Sigmoid colon (tissue), 7 donors: ENCODE measurements around the gene PLG. TPM values are rescaled to one million over a fixed set of nuclear protein-coding genes. Genes with fewer than 3 reads are reported as not detected.
"Not testable (repeated sequence)": the region's sequence is repeated elsewhere in the genome, so short reads cannot be mapped to it uniquely, and the experiment has no call there.

Experiments used
- DNase-seq: peaks from one replicate; pipeline ENCODE4 v3.0.0-alpha.2; 2019
- H3K27ac ChIP-seq, 4 donors: fragments of 200-600 bp; sonication (generic); one replicate each; pipeline ENCODE4 v1.5.1; 2016 to 2019; ENCODE audit warnings: mild to moderate bottlenecking in 1 of 4
- H3K27me3 ChIP-seq, 3 donors: fragments of 200-600 bp; sonication (generic); one replicate each; pipeline ENCODE4 v1.5.1; 2019; ENCODE audit warnings: mild to moderate bottlenecking in 1 of 3
- H3K36me3 ChIP-seq, 4 donors: fragments of 200-600 bp; sonication (generic); one replicate each; pipeline ENCODE4 v1.5.1; 2016 to 2019
- H3K4me1 ChIP-seq, 4 donors: fragments of 200-600 bp; sonication (generic); one replicate each; pipeline ENCODE4 v1.5.1; 2017 to 2019
- H3K4me3 ChIP-seq, 4 donors: fragments of 200-600 bp; sonication (generic); one replicate each; pipeline ENCODE4 v1.5.1; 2017 to 2019; ENCODE audit warnings: mild to moderate bottlenecking in 2 of 4, moderate library complexity in 1 of 4
- H3K9me3 ChIP-seq, 4 donors: fragments of 200-600 bp in 3 of 4; sonication (generic) in 3 of 4; one replicate each; pipeline versions ENCODE4 v1.5.1 to v1.6.1; 2013 to 2019
- CTCF ChIP-seq, 4 experiments: fragments of 450-650 bp in 3 of 4; fragments of 200-600 bp in 1 of 4; IDR thresholded peaks; one replicate each; pipeline ENCODE4 v1.5.1; 2016 to 2019; ENCODE audit warnings: antibody characterized with exemption in 4 of 4, mild to moderate bottlenecking in 3 of 4, moderate library complexity in 2 of 4
- EP300 ChIP-seq, 4 donors: sonication (generic); formaldehyde crosslinking; IDR thresholded peaks; one replicate each; pipeline ENCODE4 v1.6.1; 2017; ENCODE audit warnings: antibody characterized with exemption in 4 of 4
- POLR2A ChIP-seq, 2 donors: fragments of 450-650 bp; IDR thresholded peaks; one replicate each; pipeline ENCODE4 v1.6.1; 2016; ENCODE audit warnings: antibody characterized with exemption in 2 of 2, mild to moderate bottlenecking in 2 of 2, moderate library complexity in 2 of 2
- POLR2AphosphoS5 ChIP-seq, 4 donors: sonication (generic); formaldehyde crosslinking; IDR thresholded peaks; one replicate each; pipeline ENCODE4 v1.6.1; 2017; ENCODE audit warnings: antibody characterized with exemption in 4 of 4
- WGBS, 2 donors: extraction: QIAGEN DNeasy Blood & Tissue Kit; methylation state at CpG; one replicate each; pipeline ENCODE4 v1.1.7; 2013; 5-methylcytosine and 5-hydroxymethylcytosine counted together
- intact Hi-C: fragments of 100-400 bp; cut with DNase I; formaldehyde crosslinking; loops from one replicate; pipeline ENCODE4 v1.15.1; 2023
- polyA plus RNA-seq, 3 donors: library from polyadenylated mRNA; stranded (reverse); fragments of 200-250 nt; gene quantifications; one replicate each; pipeline ENCODE4 v1.2.3, GENCODE V29; 2013
- total RNA-seq, 4 donors: library from RNA; depleted of rRNA; stranded (reverse); fragments of >200 nt; gene quantifications; one replicate each; pipeline ENCODE4 v1.1.0, GENCODE V29; 2016
- donor health status: healthy with polysubstance abuse.
- donor health status: Bipolar disorder and iron deficiency.
- donor health status: healthy.

Gene PLG
- total and polyA plus RNA-seq, 7 donors = 0.04 TPM; not detected in 6

- Histone ChIP-seq H3K4me1 (no peaks in the 10 kb centered on the region), H3K27ac (no peak overlapping the region), H3K9me3 (peaks cover 0 to 2% (median 1%) of the 10 kb centered on the region in 4 donors), H3K36me3 (no peaks in the 10 kb centered on the region), H3K27me3 (no peaks in the 10 kb centered on the region), H3K4me3 (no peak overlapping the region)
- 20 to 30% methylated on average over 9 of the region's 9 CpGs for WGBS, 2 donors
- intact Hi-C loops = no loop called here
- no peak for TF ChIP-seq POLR2AphosphoS5 (IDR thresholded peaks at IDR 0.05)
- TF ChIP-seq CTCF (IDR thresholded peaks at IDR 0.05) = no peak
- TF ChIP-seq POLR2A (IDR thresholded peaks at IDR 0.05) = no peak
- TF ChIP-seq EP300 (IDR thresholded peaks at IDR 0.05) = no peak
- DNase-seq = no peak
These were observed 34.2 kb upstream of the PLG start for GRCh38 chr6:160667639-160668481.

GRCh38 chr6:160668589-160668988 is 33.5 kb upstream of the PLG start:
- Histone ChIP-seq H3K9me3 (peaks cover 0 to 2% (median 1%) of the 10 kb centered on the region in 4 donors), H3K27me3 (no peaks in the 10 kb centered on the region), H3K4me1 (no peaks in the 10 kb centered on the region), H3K27ac (no peak overlapping the region), H3K36me3 (no peaks in the 10 kb centered on the region), H3K4me3 (no peak overlapping the region)
- intact Hi-C loops = no loop called here
- DNase-seq = no peak
- no peak for TF ChIP-seq POLR2AphosphoS5 (IDR thresholded peaks at IDR 0.05)
- no peak for TF ChIP-seq POLR2A (IDR thresholded peaks at IDR 0.05)
- no peak for TF ChIP-seq EP300 (IDR thresholded peaks at IDR 0.05)
- TF ChIP-seq CTCF (IDR thresholded peaks at IDR 0.05) = no peak
- 56 to 77% methylated on average over 2 of the region's 2 CpGs for WGBS, 2 donors

GRCh38 chr6:160676418-160676817 is 25.6 kb upstream of the PLG start:
- H3K9me3 ChIP-seq, DNase-seq, intact Hi-C loops, H3K36me3 ChIP-seq, H3K27ac ChIP-seq, H3K4me3 ChIP-seq, H3K27me3 ChIP-seq, H3K4me1 ChIP-seq: not testable (repeated sequence)
- WGBS, 2 donors = 85 to 93% methylated on average over 5 of the region's 5 CpGs

GRCh38 chr6:160678230-160678629 is 23.8 kb upstream of the PLG start:
- no peak for DNase-seq
- H3K4me1 ChIP-seq = peaks cover 0 to 7% (median 3%) of the 10 kb centered on the region in 4 donors
- H3K9me3 ChIP-seq = no peaks in the 10 kb centered on the region
- intact Hi-C loops = no loop called here
- no peak overlapping the region for H3K4me3 ChIP-seq
- H3K36me3 ChIP-seq = no peaks in the 10 kb centered on the region
- WGBS, 2 donors = 79 to 83% methylated on average over 4 of the region's 4 CpGs
- H3K27me3 ChIP-seq = peaks cover 0 to 6% (median 3%) of the 10 kb centered on the region in 3 donors
- H3K27ac ChIP-seq = no peak overlapping the region
- TF ChIP-seq POLR2A (IDR thresholded peaks at IDR 0.05) (no peak), CTCF (IDR thresholded peaks at IDR 0.05) (no peak), POLR2AphosphoS5 (IDR thresholded peaks at IDR 0.05) (no peak), EP300 (IDR thresholded peaks at IDR 0.05) (no peak)

GRCh38 chr6:160678744-160679401 is 23.2 kb upstream of the PLG start:
- peaks cover 0 to 7% (median 3%) of the 10 kb centered on the region in 4 donors for H3K4me1 ChIP-seq
- H3K27me3 ChIP-seq = peaks cover 0 to 6% (median 3%) of the 10 kb centered on the region in 3 donors
- H3K27ac ChIP-seq = no peak overlapping the region
- 18 to 20% methylated on average over 42 of the region's 42 CpGs for WGBS, 2 donors
- no peak for DNase-seq
- intact Hi-C loops = no loop called here
- H3K9me3 ChIP-seq = no peaks in the 10 kb centered on the region
- H3K36me3 ChIP-seq = no peaks in the 10 kb centered on the region
- peak overlapping the region in 1 of 4 donors; percentile 24 for H3K4me3 ChIP-seq
- TF ChIP-seq CTCF (IDR thresholded peaks at IDR 0.05) (no peak), POLR2AphosphoS5 (IDR thresholded peaks at IDR 0.05) (no peak), EP300 (IDR thresholded peaks at IDR 0.05) (no peak), POLR2A (IDR thresholded peaks at IDR 0.05) (no peak)
